Measurements from ENCODE around the gene JARID2. TPM values are rescaled to one million over a fixed set of nuclear protein-coding genes. Genes with fewer than 3 reads are reported as not detected.

Gene JARID2
- total and polyA plus RNA-seq, 2 of the 13 experiments (the other 11 are each of a cell fraction or from before 2014, with no cell fraction given) = 7.5 to 10.3 TPM

DNA sequence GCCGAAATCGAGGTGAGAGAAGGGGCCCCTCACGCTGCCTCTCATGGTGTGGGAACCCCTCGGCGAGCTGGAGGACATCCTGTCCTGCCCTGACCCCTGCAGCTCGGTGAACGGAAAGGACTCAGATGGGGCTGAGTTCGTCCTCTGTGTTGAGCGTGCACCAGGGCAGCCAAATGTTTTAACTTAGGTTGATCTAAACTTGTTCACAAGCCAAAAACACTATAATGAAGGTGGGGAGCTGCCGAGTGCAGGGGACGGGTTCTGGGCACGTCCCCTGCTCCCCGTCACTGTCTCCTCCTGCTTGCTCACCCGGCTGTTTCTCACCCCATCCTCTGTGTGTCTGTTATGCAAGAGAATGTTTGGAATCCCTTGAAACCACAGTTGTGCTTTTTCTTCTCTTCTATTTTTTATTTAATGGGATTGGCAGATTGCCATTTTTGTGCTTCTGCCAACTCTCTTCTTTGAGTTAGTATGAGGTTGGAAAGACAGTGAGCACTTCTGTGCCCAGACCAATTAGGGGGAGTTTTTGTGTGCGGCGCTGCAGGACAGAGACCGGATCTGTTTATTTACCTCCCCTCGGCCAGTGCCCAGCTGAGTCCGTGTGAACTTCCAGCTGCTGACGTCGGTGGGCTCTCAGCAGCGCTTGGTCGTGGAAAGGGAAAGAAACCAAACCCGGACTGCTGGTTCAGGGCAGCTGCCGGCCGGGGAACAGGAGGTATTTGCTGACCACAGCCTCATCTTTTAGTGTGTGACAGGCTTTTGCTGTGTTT lies 258.9 kb downstream of the JARID2 start (continued):
- TF ChIP-seq, protein P1, sequence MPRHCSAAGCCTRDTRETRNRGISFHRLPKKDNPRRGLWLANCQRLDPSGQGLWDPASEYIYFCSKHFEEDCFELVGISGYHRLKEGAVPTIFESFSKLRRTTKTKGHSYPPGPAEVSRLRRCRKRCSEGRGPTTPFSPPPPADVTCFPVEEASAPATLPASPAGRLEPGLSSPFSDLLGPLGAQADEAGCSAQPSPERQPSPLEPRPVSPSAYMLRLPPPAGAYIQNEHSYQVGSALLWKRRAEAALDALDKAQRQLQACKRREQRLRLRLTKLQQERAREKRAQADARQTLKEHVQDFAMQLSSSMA (CRISPR knock-in tag; IDR thresholded peaks at IDR 0.05) = no peak
- TF ChIP-seq ZNF720 (CRISPR knock-in tag; IDR thresholded peaks at IDR 0.05) (no peak), ZBTB7B (CRISPR knock-in tag; IDR thresholded peaks at IDR 0.05) (peak; percentile 79), SMC3 (IDR thresholded peaks at IDR 0.05; ENCODE audit: low read length) (no peak), ZNF841 (CRISPR knock-in tag; IDR thresholded peaks at IDR 0.05; ENCODE audit: borderline replicate concordance) (no peak), ZFY (CRISPR knock-in tag; IDR thresholded peaks at IDR 0.05) (no peak), MTA3 (CRISPR knock-in tag; IDR thresholded peaks at IDR 0.05) (no peak), MAF1 (CRISPR knock-in tag; IDR thresholded peaks at IDR 0.05; ENCODE audit: borderline replicate concordance) (no peak), ZNF350 (CRISPR knock-in tag; IDR thresholded peaks at IDR 0.05; ENCODE audit: borderline replicate concordance, low read depth) (no peak), RCOR2 (CRISPR knock-in tag; IDR thresholded peaks at IDR 0.05) (peak; percentile 59), ERF (CRISPR knock-in tag; IDR thresholded peaks at IDR 0.05) (0 out of 2 replicates have a peak, but pooled peaks have one; percentile 29), GABPB1 (CRISPR knock-in tag; IDR thresholded peaks at IDR 0.05) (no peak)
- TF ChIP-seq, protein P2, sequence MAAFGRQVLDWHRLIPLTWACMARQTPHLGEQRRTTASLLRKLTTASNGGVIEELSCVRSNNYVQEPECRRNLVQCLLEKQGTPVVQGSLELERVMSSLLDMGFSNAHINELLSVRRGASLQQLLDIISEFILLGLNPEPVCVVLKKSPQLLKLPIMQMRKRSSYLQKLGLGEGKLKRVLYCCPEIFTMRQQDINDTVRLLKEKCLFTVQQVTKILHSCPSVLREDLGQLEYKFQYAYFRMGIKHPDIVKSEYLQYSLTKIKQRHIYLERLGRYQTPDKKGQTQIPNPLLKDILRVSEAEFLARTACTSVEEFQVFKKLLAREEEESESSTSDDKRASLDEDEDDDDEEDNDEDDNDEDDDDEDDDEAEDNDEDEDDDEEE (CRISPR knock-in tag; IDR thresholded peaks at IDR 0.05) = no peak
- TF ChIP-seq, protein P3, sequence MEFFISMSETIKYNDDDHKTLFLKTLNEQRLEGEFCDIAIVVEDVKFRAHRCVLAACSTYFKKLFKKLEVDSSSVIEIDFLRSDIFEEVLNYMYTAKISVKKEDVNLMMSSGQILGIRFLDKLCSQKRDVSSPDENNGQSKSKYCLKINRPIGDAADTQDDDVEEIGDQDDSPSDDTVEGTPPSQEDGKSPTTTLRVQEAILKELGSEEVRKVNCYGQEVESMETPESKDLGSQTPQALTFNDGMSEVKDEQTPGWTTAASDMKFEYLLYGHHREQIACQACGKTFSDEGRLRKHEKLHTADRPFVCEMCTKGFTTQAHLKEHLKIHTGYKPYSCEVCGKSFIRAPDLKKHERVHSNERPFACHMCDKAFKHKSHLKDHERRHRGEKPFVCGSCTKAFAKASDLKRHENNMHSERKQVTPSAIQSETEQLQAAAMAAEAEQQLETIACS (CRISPR knock-in tag; IDR thresholded peaks at IDR 0.05) = no peak
- TF ChIP-seq, protein P4, sequence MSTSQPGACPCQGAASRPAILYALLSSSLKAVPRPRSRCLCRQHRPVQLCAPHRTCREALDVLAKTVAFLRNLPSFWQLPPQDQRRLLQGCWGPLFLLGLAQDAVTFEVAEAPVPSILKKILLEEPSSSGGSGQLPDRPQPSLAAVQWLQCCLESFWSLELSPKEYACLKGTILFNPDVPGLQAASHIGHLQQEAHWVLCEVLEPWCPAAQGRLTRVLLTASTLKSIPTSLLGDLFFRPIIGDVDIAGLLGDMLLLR (CRISPR knock-in tag; IDR thresholded peaks at IDR 0.05) = no peak
- TF ChIP-seq, protein P5, sequence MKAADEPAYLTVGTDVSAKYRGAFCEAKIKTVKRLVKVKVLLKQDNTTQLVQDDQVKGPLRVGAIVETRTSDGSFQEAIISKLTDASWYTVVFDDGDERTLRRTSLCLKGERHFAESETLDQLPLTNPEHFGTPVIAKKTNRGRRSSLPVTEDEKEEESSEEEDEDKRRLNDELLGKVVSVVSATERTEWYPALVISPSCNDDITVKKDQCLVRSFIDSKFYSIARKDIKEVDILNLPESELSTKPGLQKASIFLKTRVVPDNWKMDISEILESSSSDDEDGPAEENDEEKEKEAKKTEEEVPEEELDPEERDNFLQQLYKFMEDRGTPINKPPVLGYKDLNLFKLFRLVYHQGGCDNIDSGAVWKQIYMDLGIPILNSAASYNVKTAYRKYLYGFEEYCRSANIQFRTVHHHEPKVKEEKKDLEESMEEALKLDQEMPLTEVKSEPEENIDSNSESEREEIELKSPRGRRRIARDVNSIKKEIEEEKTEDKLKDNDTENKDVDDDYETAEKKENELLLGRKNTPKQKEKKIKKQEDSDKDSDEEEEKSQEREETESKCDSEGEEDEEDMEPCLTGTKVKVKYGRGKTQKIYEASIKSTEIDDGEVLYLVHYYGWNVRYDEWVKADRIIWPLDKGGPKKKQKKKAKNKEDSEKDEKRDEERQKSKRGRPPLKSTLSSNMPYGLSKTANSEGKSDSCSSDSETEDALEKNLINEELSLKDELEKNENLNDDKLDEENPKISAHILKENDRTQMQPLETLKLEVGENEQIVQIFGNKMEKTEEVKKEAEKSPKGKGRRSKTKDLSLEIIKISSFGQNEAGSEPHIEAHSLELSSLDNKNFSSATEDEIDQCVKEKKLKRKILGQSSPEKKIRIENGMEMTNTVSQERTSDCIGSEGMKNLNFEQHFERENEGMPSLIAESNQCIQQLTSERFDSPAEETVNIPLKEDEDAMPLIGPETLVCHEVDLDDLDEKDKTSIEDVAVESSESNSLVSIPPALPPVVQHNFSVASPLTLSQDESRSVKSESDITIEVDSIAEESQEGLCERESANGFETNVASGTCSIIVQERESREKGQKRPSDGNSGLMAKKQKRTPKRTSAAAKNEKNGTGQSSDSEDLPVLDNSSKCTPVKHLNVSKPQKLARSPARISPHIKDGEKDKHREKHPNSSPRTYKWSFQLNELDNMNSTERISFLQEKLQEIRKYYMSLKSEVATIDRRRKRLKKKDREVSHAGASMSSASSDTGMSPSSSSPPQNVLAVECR (CRISPR knock-in tag; IDR thresholded peaks at IDR 0.05; ENCODE audit: borderline replicate concordance) = peak; percentile 70; the same call in 1 of the 2 replicates
- TF ChIP-seq, protein P6, sequence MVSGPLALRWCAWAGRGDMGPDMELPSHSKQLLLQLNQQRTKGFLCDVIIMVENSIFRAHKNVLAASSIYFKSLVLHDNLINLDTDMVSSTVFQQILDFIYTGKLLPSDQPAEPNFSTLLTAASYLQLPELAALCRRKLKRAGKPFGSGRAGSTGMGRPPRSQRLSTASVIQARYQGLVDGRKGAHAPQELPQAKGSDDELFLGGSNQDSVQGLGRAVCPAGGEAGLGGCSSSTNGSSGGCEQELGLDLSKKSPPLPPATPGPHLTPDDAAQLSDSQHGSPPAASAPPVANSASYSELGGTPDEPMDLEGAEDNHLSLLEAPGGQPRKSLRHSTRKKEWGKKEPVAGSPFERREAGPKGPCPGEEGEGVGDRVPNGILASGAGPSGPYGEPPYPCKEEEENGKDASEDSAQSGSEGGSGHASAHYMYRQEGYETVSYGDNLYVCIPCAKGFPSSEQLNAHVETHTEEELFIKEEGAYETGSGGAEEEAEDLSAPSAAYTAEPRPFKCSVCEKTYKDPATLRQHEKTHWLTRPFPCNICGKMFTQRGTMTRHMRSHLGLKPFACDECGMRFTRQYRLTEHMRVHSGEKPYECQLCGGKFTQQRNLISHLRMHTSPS (CRISPR knock-in tag; IDR thresholded peaks at IDR 0.05; ENCODE audit: low read depth) = peak; percentile 65; the same call in 1 of the 2 replicates
- TF ChIP-seq, protein P7, sequence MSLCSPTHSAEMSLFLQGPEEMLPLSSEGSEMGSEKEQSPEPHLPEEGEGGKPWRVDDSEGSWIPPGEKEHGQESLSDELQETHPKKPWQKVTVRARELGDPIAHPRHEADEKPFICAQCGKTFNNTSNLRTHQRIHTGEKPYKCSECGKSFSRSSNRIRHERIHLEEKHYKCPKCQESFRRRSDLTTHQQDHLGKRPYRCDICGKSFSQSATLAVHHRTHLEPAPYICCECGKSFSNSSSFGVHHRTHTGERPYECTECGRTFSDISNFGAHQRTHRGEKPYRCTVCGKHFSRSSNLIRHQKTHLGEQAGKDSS (CRISPR knock-in tag; IDR thresholded peaks at IDR 0.05; ENCODE audit: borderline replicate concordance, low read depth) = 0 out of 2 replicates have a peak, but pooled peaks have one; percentile 72

All from HepG2 (cell line).